ENCODE results near the gene POP7.

Gene POP7

DNA sequence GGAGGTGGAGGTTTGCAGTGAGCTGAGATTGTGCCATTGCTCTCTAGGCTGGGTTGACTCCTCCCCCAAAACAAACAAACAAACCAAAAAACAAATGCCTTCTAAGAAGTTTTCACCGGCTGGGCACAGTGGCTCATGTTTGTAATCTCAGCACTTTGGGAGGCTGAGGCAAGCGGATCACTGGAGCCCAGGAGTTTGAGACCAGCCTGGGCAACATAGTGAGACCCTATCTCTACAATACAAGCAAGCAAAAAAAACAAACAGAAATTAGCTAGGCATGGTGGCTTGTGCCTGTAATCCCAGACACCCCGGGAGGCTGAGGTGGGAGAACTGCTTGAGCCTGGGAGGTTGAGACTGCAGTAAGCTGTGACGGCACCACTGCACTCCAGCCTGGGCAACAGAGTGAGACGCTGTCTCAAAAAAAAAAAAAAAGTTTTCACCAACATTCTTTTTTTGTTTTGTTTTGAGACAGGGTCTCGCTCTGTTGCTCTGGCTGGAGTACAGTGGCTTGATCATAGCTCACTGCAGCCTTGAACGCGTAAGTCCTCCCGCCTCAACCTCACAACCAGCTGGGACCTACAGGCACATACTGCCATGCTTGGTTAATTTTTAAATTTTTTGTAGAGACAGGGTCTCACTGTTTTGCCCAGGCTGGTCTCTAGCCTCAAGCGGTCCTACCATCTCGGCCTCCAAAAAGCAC, 26.2 kb downstream of the POP7 start:
- Histone ChIP-seq H3K9me3 (ENCODE audit: control insufficient read depth in 2 of 2, low read length in 2 of 2) (no peaks in the 10 kb centered on the region), H3K36me3 (ENCODE audit: control insufficient read depth in 2 of 2, insufficient read depth in 2 of 2, low read length in 2 of 2) (no peaks in the 10 kb centered on the region), H3K4me3 (ENCODE audit: low read length in 2 of 2) (no peak overlapping the region), H3K4me1 (ENCODE audit: control insufficient read depth, insufficient read depth, low read length) (no peaks in the 10 kb centered on the region), H3K9ac (ENCODE audit: low read length in 2 of 2) (no peak overlapping the region), H3K27me3 (ENCODE audit: control insufficient read depth in 1 of 2, insufficient read depth in 2 of 2, low read length in 2 of 2) (peaks cover 3 to 5% of the 10 kb centered on the region in 2 donors), H3K27ac (ENCODE audit: low read length) (no peak overlapping the region)

DNA sequence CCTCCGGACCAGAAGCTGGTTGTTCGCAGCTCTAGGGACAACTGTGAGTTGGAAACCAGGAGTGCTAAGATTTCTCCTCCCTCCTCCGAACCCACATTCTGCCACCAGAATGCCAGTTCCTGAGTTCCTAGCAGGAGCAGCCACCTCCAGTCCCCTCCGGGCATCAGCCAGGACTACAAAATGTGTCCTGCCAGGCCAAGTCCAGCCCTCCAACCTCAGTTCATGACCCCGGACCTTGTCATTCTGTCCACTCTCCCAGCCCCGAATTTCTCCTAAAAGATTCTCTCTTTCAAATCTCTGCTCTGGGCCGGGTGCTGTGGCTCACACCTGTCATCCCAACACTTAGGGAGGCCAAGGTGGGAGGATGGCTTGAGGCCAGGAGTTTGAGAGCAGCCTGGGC, 29.8 kb downstream of the POP7 start:
- Histone ChIP-seq H3K9me3 (ENCODE audit: control insufficient read depth in 2 of 2, low read length in 2 of 2) (no peaks in the 10 kb centered on the region), H3K27me3 (ENCODE audit: control insufficient read depth in 1 of 2, insufficient read depth in 2 of 2, low read length in 2 of 2) (no peaks in the 10 kb centered on the region), H3K36me3 (ENCODE audit: control insufficient read depth in 2 of 2, insufficient read depth in 2 of 2, low read length in 2 of 2) (no peaks in the 10 kb centered on the region), H3K4me3 (ENCODE audit: low read length in 2 of 2) (no peak overlapping the region), H3K4me1 (ENCODE audit: control insufficient read depth, insufficient read depth, low read length) (no peaks in the 10 kb centered on the region), H3K27ac (ENCODE audit: low read length) (no peak overlapping the region), H3K9ac (ENCODE audit: low read length in 2 of 2) (no peak overlapping the region)

DNA sequence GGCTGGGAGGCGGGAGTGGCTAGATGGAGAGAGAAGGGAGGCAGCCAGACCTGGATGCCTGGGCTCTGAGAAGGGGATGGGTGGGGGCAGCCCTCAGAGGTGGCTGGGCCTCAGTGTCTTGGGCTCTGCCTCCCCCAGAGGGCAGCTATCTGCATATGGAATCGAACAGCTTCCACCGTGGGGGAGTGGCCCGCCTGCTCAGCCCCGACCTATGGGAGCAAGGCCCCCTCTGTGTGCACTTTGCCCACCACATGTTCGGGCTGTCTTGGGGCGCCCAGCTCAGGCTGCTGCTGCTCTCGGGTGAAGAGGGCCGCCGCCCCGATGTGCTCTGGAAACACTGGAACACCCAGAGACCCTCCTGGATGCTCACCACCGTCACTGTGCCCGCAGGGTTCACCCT, 30.8 kb downstream of the POP7 start:
- no peaks in the 10 kb centered on the region for H3K9me3 ChIP-seq (ENCODE audit: control insufficient read depth in 2 of 2, low read length in 2 of 2)
- no peaks in the 10 kb centered on the region for H3K36me3 ChIP-seq (ENCODE audit: control insufficient read depth in 2 of 2, insufficient read depth in 2 of 2, low read length in 2 of 2)
- H3K27me3 ChIP-seq (ENCODE audit: control insufficient read depth in 1 of 2, insufficient read depth in 2 of 2, low read length in 2 of 2): no peaks in the 10 kb centered on the region
- H3K4me1 ChIP-seq (ENCODE audit: control insufficient read depth, insufficient read depth, low read length): no peaks in the 10 kb centered on the region
- no peak overlapping the region for H3K4me3 ChIP-seq (ENCODE audit: low read length in 2 of 2)
- no peak overlapping the region for H3K9ac ChIP-seq (ENCODE audit: low read length in 2 of 2)
- no peak overlapping the region for H3K27ac ChIP-seq (ENCODE audit: low read length)

DNA sequence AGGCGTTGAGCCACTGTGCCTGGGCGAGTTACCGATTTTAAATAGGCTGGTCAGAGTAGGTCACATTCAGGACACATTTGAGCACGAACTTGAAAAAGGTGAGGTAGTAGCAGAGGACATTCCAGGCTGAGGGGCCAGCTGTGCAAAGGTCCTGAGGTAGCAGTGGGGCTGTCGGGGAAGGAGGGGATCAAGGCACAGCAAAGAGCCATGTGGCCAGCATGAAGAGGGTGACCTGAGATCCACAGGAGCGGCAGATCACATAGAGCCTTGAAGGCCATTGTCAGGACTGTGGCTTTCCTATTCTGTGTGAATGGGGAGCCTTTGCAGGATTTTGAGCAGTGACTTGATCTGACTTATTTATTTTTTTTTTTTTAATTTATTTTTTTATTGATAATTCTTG, 34.0 kb downstream of the POP7 start:
- Histone ChIP-seq H3K27me3 (ENCODE audit: control insufficient read depth in 1 of 2, insufficient read depth in 2 of 2, low read length in 2 of 2) (no peaks in the 10 kb centered on the region), H3K4me1 (ENCODE audit: control insufficient read depth, insufficient read depth, low read length) (no peaks in the 10 kb centered on the region), H3K36me3 (ENCODE audit: control insufficient read depth in 2 of 2, insufficient read depth in 2 of 2, low read length in 2 of 2) (no peaks in the 10 kb centered on the region), H3K9me3 (ENCODE audit: control insufficient read depth in 2 of 2, low read length in 2 of 2) (no peaks in the 10 kb centered on the region), H3K9ac (ENCODE audit: low read length in 2 of 2) (no peak overlapping the region), H3K27ac (ENCODE audit: low read length) (no peak overlapping the region), H3K4me3 (ENCODE audit: low read length in 2 of 2) (no peak overlapping the region)

DNA sequence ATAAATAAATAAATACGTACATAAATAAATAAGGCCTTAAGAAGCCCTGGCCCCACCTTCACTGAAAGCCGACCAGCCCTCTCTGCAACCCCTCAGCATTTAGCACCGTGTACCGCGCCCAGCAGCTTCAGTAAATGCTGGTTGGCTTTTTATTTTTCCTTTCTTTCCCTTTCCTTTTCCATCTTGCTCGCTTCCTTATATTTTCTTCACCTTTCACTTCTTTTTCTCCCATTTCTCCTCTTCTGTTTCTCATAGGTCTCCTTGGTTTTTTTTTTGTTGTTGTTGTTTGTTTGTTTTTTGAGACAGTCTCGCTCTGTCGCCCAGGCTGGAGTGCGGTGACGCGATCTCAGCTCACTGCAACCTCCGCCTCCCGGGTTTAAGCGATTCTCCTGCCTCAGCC, 38.7 kb downstream of the POP7 start:
- no peak overlapping the region for H3K4me3 ChIP-seq (ENCODE audit: low read length in 2 of 2)
- no peaks in the 10 kb centered on the region for H3K36me3 ChIP-seq (ENCODE audit: control insufficient read depth in 2 of 2, insufficient read depth in 2 of 2, low read length in 2 of 2)

DNA sequence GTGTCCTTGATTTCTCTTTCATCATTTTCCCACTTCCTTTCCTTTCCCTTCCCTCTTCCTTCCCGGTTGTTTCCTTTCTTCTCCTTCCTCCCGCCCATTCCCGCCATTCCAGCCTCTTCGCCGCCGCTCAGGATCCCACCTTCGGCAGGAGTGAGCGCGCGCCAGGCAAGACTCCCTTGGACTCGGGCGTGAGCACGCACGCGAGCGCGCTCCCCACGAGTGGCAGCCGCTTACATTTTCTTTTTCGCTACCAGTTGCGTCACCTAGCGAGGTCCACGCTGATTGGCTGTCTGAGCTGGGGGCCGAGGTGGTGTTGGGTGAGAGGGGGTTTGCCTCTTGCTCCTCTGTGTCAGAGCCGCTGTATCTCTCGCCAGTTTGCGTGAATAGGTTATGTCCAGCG, 39.3 kb downstream of the POP7 start:
- H3K27ac ChIP-seq (ENCODE audit: low read length): no peak overlapping the region
- H3K4me3 ChIP-seq (ENCODE audit: low read length in 2 of 2): peak overlapping the region in 1 of 2 donors; percentile 40
- no peaks in the 10 kb centered on the region for H3K4me1 ChIP-seq (ENCODE audit: control insufficient read depth, insufficient read depth, low read length)
- peaks cover 4 to 12% of the 10 kb centered on the region in 2 donors for H3K27me3 ChIP-seq (ENCODE audit: control insufficient read depth in 1 of 2, insufficient read depth in 2 of 2, low read length in 2 of 2)
- H3K9ac ChIP-seq (ENCODE audit: low read length in 2 of 2): no peak overlapping the region
- no peaks in the 10 kb centered on the region for H3K9me3 ChIP-seq (ENCODE audit: control insufficient read depth in 2 of 2, low read length in 2 of 2)
- no peaks in the 10 kb centered on the region for H3K36me3 ChIP-seq (ENCODE audit: control insufficient read depth in 2 of 2, insufficient read depth in 2 of 2, low read length in 2 of 2)

More for the DNA sequence above, 38.7 kb downstream of the POP7 start:
- Histone ChIP-seq H3K9me3 (ENCODE audit: control insufficient read depth in 2 of 2, low read length in 2 of 2) (no peaks in the 10 kb centered on the region), H3K27ac (ENCODE audit: low read length) (no peak overlapping the region), H3K27me3 (ENCODE audit: control insufficient read depth in 1 of 2, insufficient read depth in 2 of 2, low read length in 2 of 2) (peaks cover 4 to 12% of the 10 kb centered on the region in 2 donors), H3K9ac (ENCODE audit: low read length in 2 of 2) (no peak overlapping the region), H3K4me1 (ENCODE audit: control insufficient read depth, insufficient read depth, low read length) (no peaks in the 10 kb centered on the region)

DNA sequence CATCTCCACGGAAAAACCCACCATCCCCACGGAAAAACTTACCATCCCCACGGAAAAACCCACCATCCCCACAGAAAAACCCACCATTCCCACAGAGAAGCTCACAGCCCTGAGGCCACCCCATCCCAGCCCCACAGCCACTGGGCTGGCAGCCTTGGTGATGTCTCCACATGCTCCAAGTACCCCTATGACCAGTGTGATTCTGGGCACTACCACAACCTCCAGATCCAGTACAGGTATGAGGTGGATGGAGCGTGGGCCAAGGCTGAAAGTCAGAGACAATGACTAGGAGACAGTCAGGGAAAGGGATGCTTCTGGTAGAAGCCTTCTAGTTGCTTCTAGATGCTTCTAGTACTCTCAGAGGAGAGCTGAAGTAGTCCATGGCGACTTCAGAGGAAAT, 47.1 kb downstream of the POP7 start:
- H3K9ac ChIP-seq (ENCODE audit: low read length in 2 of 2): no peak overlapping the region
- H3K9me3 ChIP-seq (ENCODE audit: control insufficient read depth in 2 of 2, low read length in 2 of 2): no peaks in the 10 kb centered on the region
- H3K36me3 ChIP-seq (ENCODE audit: control insufficient read depth in 2 of 2, insufficient read depth in 2 of 2, low read length in 2 of 2): no peaks in the 10 kb centered on the region
- H3K27ac ChIP-seq (ENCODE audit: low read length): no peak overlapping the region
- H3K27me3 ChIP-seq (ENCODE audit: control insufficient read depth in 1 of 2, insufficient read depth in 2 of 2, low read length in 2 of 2): peaks cover 7 to 13% of the 10 kb centered on the region in 2 donors
- no peaks in the 10 kb centered on the region for H3K4me1 ChIP-seq (ENCODE audit: control insufficient read depth, insufficient read depth, low read length)
- H3K4me3 ChIP-seq (ENCODE audit: low read length in 2 of 2): no peak overlapping the region

DNA sequence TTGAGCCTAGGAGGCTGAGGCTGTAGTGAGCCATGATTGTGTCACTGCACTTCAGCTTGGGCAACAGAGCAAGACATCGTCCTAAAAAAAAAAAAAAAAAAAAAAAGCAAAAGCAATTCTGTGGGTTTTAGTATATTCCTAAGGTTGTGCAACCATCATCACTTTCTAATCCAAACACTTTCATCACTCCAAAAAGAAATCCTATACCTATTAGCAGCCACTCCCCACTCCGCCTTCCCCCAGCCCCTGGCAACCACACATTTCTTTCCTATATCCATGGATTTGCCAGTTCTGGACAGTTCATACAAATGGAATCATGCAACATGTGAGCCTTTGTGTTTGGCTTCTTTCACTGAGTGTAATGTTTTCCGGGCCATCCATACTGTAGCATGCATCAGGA, 47.8 kb downstream of the POP7 start:
- no peak overlapping the region for H3K27ac ChIP-seq (ENCODE audit: low read length)
- no peaks in the 10 kb centered on the region for H3K36me3 ChIP-seq (ENCODE audit: control insufficient read depth in 2 of 2, insufficient read depth in 2 of 2, low read length in 2 of 2)
- H3K9me3 ChIP-seq (ENCODE audit: control insufficient read depth in 2 of 2, low read length in 2 of 2): no peaks in the 10 kb centered on the region
- peaks cover 5 to 9% of the 10 kb centered on the region in 2 donors for H3K27me3 ChIP-seq (ENCODE audit: control insufficient read depth in 1 of 2, insufficient read depth in 2 of 2, low read length in 2 of 2)
- no peak overlapping the region for H3K4me3 ChIP-seq (ENCODE audit: low read length in 2 of 2)
- no peak overlapping the region for H3K9ac ChIP-seq (ENCODE audit: low read length in 2 of 2)
- H3K4me1 ChIP-seq (ENCODE audit: control insufficient read depth, insufficient read depth, low read length): no peaks in the 10 kb centered on the region
